ENCODE results near the gene VAX1.

DNA sequence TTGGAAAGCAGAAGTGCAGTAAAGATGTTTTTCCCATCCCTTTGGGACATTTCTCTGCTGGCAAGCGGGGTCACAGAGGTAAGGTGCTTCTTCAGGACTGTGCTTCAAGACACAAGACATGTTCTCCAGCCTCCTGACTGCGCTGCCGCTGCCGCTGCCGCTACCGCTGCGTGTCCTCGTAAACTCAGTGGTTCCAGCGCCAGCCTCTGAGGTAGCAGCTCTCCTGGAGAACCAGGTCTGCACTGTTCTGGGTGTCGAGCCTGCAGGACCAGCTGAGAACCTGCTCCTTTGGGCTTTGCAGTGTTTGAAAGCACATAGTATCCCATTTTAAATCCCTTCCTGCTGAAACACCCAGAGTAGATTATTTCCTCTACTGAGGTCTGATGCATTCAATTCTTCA lies 46.2 kb upstream of the VAX1 start:
- TF ChIP-seq POLR2AphosphoS5 (IDR thresholded peaks at IDR 0.05; ENCODE audit: borderline replicate concordance, low read depth, low read length) (no peak), EZH2 (IDR thresholded peaks at IDR 0.05) (no peak)
